Fibroblast of lung (primary cell): Measurements from ENCODE around the gene EYA2. TPM values are rescaled to one million over a fixed set of nuclear protein-coding genes. Genes with fewer than 3 reads are reported as not detected.

ENCODE experiments used
- DNase-seq, 2 donors: peaks; one replicate each; pipeline versions ENCODE4 v3.0.0 to v3.0.0-alpha.2; 2010; ENCODE audit warnings: low read depth in 2 of 2
- H2AFZ ChIP-seq: 2 replicates; pipeline ENCODE4 v1.5.1; 2012; ENCODE audit warnings: low read length, control low read depth, inconsistent platforms
- H3K27ac ChIP-seq: 2 replicates; pipeline ENCODE4 v1.5.1; 2011; ENCODE audit warnings: low read length, control low read depth; ENCODE audit not compliant: insufficient read depth
- H3K27me3 ChIP-seq: 2 replicates; pipeline ENCODE4 v1.5.1; 2011; ENCODE audit warnings: mild to moderate bottlenecking, low read length; ENCODE audit not compliant: control insufficient read depth, insufficient read depth
- H3K36me3 ChIP-seq: 2 replicates; pipeline ENCODE4 v1.5.1; 2011; ENCODE audit warnings: low read length; ENCODE audit not compliant: control insufficient read depth, insufficient read depth
- H3K4me1 ChIP-seq: 2 replicates; pipeline ENCODE4 v1.5.1; 2011; ENCODE audit warnings: low read length; ENCODE audit not compliant: control insufficient read depth, insufficient read depth; ENCODE audit errors: extremely low read depth
- H3K4me2 ChIP-seq: 2 replicates; pipeline ENCODE4 v1.5.1; 2011; ENCODE audit warnings: low read length, control low read depth; ENCODE audit not compliant: insufficient read depth; ENCODE audit errors: extremely low read depth
- H3K4me3 ChIP-seq, 4 experiments: fragments of 200-600 bp in 1 of 4; sonication (generic) in 1 of 4; replicated peaks in 1 of 4; 2 replicates each; pipeline ENCODE4 v1.5.1; 2011 to 2016; ENCODE audit warnings: low read length in 4 of 4, low read depth in 3 of 4, mild to moderate bottlenecking in 3 of 4, control low read depth in 2 of 4, inconsistent platforms in 1 of 4, mixed read lengths in 1 of 4; ENCODE audit not compliant: insufficient read depth in 1 of 4; ENCODE audit errors: control extremely low read depth in 1 of 4
- H3K79me2 ChIP-seq: 2 replicates; pipeline ENCODE4 v1.5.1; 2012; ENCODE audit warnings: mild to moderate bottlenecking, low read length, inconsistent platforms; ENCODE audit not compliant: control insufficient read depth, insufficient read depth
- H3K9ac ChIP-seq: 2 replicates; pipeline ENCODE4 v1.5.1; 2011; ENCODE audit warnings: mild to moderate bottlenecking, low read length, control low read depth; ENCODE audit not compliant: insufficient read depth
- H3K9me3 ChIP-seq: 2 replicates; pipeline ENCODE4 v1.5.1; 2012; ENCODE audit warnings: low read depth, low read length; ENCODE audit not compliant: control insufficient read depth, insufficient read depth
- H4K20me1 ChIP-seq: 2 replicates; pipeline ENCODE4 v1.5.1; 2011; ENCODE audit warnings: low read length; ENCODE audit not compliant: control insufficient read depth, insufficient read depth; ENCODE audit errors: extremely low read depth
- EZH2 ChIP-seq: IDR thresholded peaks from 2 replicates; pipeline ENCODE4 v1.5.1; 2012; ENCODE audit warnings: low read length, control low read depth, mild to moderate bottlenecking; ENCODE audit errors: missing control alignments
- polyA plus RNA-seq, 2 donors: library from polyadenylated mRNA; depleted of rRNA in 1 of 2; stranded (reverse) in 1 of 2; unstranded in 1 of 2; fragments of >200 nt; gene quantifications; 2 replicates each; pipeline ENCODE4 v1.2.1, GENCODE V29; 2011 to 2012; ENCODE audit warnings: missing spikeins in 1 of 2
- total RNA-seq: library from RNA; depleted of rRNA; stranded (reverse); fragments of >200 nt; gene quantifications from 2 replicates; pipeline ENCODE4 v1.2.1, GENCODE V29; 2014
- TF ChIP-seq, protein P1 (sequence below), 2 donors: IDR thresholded peaks in 1 of 2; conservative IDR thresholded peaks in 1 of 2; 1 replicate in 1 of 2; 2 replicates in 1 of 2; pipeline ENCODE4 v1.5.1; 2011 to 2012; ENCODE audit warnings: low read length in 2 of 2, control low read depth in 1 of 2, inconsistent platforms in 1 of 2, low read depth in 1 of 2, mild to moderate bottlenecking in 1 of 2

Gene EYA2
- total and polyA plus RNA-seq, 2 donors (not counting 1 experiment from before 2014, with no cell fraction given): 0.37 to 1.7 TPM

- TF ChIP-seq EZH2: no peak
- TF ChIP-seq, protein P1, sequence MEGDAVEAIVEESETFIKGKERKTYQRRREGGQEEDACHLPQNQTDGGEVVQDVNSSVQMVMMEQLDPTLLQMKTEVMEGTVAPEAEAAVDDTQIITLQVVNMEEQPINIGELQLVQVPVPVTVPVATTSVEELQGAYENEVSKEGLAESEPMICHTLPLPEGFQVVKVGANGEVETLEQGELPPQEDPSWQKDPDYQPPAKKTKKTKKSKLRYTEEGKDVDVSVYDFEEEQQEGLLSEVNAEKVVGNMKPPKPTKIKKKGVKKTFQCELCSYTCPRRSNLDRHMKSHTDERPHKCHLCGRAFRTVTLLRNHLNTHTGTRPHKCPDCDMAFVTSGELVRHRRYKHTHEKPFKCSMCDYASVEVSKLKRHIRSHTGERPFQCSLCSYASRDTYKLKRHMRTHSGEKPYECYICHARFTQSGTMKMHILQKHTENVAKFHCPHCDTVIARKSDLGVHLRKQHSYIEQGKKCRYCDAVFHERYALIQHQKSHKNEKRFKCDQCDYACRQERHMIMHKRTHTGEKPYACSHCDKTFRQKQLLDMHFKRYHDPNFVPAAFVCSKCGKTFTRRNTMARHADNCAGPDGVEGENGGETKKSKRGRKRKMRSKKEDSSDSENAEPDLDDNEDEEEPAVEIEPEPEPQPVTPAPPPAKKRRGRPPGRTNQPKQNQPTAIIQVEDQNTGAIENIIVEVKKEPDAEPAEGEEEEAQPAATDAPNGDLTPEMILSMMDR (conservative IDR thresholded peaks at IDR 0.05 in 1 of 2, IDR thresholded peaks at IDR 0.05 in 1 of 2; ENCODE audit: low read depth in 1 of 2, low read length in 2 of 2): no peak
- H3K27ac ChIP-seq: no peak overlapping the region
- H3K36me3 ChIP-seq: no peaks in the 10 kb centered on the region
- H3K9ac ChIP-seq: no peak overlapping the region
- H3K9me3 ChIP-seq: no peaks in the 10 kb centered on the region
- H3K4me3 ChIP-seq: no peak overlapping the region
- H3K27me3 ChIP-seq: no peaks in the 10 kb centered on the region
- H3K79me2 ChIP-seq: no peaks in the 10 kb centered on the region
- H3K4me2 ChIP-seq: no peak overlapping the region
- DNase-seq: no peak
- H4K20me1 ChIP-seq: no peaks in the 10 kb centered on the region
- H2AFZ ChIP-seq: no peak overlapping the region
- H3K4me1 ChIP-seq: no peaks in the 10 kb centered on the region
Measured at GRCh38 chr20:47041396-47041899, 146.8 kb downstream of the EYA2 start.

DNA sequence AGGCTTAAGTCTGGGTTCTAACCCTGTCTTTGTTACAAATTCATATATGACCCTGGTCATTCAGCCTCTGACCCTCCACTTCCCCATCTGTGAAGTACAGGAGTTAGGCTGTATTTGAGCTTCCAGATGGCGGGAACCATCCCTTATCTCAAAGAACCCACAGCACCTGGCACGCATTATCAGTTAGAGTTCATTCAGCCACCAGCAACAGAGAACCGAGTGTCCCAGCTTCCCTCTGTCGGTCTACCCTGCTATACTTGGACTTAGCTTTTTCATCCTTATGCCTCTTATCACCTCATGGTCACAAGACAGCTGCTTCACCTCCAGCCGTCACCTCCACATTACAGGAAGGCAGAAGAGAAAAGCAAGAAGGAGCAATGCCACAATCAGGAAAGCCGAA lies 147.8 kb downstream of the EYA2 start:
- no peaks in the 10 kb centered on the region for H3K4me1 ChIP-seq
- no peaks in the 10 kb centered on the region for H3K27me3 ChIP-seq
- TF ChIP-seq, protein P1 (conservative IDR thresholded peaks at IDR 0.05 in 1 of 2, IDR thresholded peaks at IDR 0.05 in 1 of 2; ENCODE audit: low read depth in 1 of 2, low read length in 2 of 2): no peak
- TF ChIP-seq EZH2: no peak
- H3K4me2 ChIP-seq: no peak overlapping the region
- DNase-seq: no peak
- no peak overlapping the region for H3K4me3 ChIP-seq
- no peaks in the 10 kb centered on the region for H4K20me1 ChIP-seq
- no peaks in the 10 kb centered on the region for H3K36me3 ChIP-seq
- H3K9ac ChIP-seq: no peak overlapping the region
- no peak overlapping the region for H3K27ac ChIP-seq
- no peaks in the 10 kb centered on the region for H3K79me2 ChIP-seq
- H2AFZ ChIP-seq: no peak overlapping the region
- no peaks in the 10 kb centered on the region for H3K9me3 ChIP-seq

DNA sequence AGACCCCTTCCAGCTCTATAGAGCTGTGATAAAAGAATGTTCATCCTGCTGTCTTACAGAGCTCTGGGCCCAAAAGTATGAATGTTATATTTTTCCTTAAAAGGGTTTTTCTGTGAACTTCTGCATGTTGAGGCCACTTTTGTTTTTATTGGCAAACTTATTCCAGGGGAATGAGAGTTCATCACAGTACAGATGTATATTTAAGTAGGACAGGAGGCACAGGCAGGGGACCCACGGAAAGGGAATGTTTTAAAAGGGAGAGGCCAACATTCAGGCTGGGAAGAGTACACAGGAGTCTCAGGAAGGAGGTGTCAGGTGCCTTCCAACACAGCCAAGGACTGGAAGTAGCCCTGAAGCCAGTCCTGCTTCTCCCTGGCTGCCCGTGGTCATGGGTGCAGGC lies 148.4 kb downstream of the EYA2 start:
- no peaks in the 10 kb centered on the region for H3K36me3 ChIP-seq
- H3K79me2 ChIP-seq: no peaks in the 10 kb centered on the region
- no peaks in the 10 kb centered on the region for H3K27me3 ChIP-seq
- no peak overlapping the region for H3K4me3 ChIP-seq
- no peaks in the 10 kb centered on the region for H3K4me1 ChIP-seq
- no peak overlapping the region for H3K4me2 ChIP-seq
- no peak overlapping the region for H3K9ac ChIP-seq
- no peaks in the 10 kb centered on the region for H4K20me1 ChIP-seq
- H3K27ac ChIP-seq: no peak overlapping the region
- no peaks in the 10 kb centered on the region for H3K9me3 ChIP-seq
- no peak for TF ChIP-seq EZH2
- peak in 1 of 2 donors; percentile 50 for DNase-seq
- H2AFZ ChIP-seq: no peak overlapping the region
